Islet precursor cell (in vitro differentiated cells): Measurements from ENCODE around the gene STXBP1.
"Not testable (repeated sequence)": the region's sequence is repeated elsewhere in the genome, so short reads cannot be mapped to it uniquely, and the experiment has no call there.

ENCODE experiments used
- DNase-seq: peaks from one replicate; pipeline ENCODE4 v3.0.0-alpha.2; 2018

STXBP1 gene

DNA sequence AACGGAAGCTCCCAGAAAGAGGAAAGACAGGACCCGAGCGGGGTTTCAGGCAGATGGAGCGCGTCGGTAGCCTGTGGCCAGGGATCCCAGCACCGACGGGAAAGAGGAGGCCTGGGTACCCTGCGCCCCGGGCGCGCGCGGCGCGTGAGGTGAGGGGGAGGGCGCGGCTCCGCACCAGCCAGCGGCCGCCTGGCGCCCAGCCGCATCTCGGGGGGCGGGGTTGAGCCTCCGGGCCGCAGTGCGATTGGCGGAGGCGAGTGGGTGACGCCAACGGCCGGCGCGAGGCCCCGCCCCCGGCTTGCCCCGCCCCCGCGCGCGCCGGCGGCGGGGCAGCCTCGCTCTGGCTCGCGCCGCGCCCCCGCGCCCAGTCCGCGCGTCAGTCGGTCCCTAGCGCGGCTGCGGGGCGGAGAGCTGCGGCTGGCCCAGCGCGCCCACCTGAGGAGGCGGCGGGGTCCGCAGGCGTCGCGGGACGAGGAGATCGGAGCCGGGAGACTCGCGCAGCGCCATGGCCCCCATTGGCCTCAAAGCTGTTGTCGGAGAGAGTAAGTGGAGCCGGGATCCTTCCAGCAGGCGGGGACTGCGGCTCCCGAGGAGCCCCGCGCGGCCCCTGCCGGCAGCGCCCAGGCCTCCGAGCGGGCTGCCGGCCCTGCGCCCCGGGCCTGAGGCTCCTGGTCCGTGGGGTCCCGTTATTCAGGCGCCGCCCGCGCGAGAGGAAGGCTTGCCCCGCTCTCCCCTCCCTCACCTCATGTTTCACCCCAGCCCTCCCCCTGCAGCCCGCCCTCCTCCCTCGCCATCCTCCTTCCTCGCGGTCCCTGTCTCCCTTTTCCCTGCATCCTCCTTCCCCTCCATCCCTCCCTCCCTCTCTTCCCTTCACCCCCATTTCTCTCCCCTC lies at the start of gene STXBP1:
Gene STXBP1 (plus strand): TSS at position 379 of the 892 bp plus-strand sequence. CDS start 127 bp downstream, at position 506.
- DNase-seq = peak; percentile 92

DNA sequence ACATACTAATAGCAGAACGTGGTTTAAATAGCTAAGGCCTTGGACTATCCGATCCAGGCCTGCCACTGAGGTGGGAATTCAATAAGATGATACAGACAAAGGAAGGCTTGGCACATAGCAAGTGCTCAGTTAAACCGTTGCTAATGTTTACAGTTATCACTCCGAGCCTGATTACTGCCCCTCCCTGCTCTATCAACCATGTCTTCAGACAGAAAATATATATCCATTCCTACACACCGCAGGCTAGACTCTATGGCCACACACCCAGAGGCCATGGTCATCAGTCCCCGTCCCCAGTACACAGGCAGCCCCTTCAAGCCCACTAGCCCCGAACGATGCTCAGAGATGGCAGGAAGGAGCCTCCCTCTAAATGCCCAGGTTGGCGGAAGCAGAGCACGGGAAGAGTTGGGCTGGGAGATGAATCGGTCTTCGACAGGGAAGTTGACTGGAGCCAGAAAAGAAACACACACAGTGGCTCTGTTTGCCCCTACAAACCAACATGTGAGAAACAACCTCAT lies 49.7 kb upstream of the STXBP1 start:
- DNase-seq = no peak

DNA sequence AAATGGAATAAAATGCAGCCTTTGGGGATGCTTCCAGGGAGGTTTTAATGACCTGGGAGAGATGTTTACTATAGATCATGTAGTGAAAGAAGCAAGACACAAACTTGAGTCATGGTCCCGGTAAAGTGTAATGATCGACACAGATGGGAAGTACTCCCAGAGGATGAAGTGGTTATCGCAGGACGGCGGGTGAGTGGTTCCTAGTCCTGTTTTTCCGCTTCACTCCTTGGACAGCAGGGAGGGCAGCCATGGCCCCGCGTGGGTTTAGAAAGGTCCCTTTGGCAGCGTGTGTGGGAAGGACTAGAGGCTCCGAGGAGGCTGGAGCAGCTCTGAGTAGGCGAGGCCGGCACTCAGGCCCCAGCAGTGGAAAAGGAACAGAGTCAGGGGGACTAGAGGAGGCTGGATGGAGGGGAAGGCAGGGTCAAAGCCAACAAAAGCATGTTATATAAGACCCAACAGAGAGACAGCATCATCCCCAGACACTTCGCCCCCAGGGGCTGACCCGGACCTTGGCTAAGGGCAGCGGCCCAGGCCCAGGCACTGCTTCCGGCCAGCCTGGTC lies 49.2 kb upstream of the STXBP1 start:
- peak; percentile 86 for DNase-seq

DNA sequence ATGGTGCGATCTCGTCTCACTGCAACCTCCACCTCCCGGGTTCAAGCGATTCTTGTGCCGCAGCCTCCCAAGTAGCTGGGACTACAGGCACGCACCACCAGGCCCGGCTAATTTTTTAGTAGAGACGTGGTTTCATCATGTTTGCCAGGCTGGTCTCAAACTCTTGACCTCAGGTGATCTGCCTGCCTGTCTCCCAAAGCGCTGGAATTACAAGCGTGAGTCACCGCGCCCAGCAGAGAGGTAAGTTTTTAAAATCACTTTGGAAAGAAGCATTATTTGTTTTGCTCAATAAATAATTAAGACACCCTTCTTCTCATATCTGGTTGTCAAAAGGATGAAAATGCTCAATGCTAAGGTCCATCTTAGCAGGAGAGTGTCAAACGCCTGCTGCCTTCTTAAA lies 48.5 kb upstream of the STXBP1 start:
- no peak for DNase-seq

DNA sequence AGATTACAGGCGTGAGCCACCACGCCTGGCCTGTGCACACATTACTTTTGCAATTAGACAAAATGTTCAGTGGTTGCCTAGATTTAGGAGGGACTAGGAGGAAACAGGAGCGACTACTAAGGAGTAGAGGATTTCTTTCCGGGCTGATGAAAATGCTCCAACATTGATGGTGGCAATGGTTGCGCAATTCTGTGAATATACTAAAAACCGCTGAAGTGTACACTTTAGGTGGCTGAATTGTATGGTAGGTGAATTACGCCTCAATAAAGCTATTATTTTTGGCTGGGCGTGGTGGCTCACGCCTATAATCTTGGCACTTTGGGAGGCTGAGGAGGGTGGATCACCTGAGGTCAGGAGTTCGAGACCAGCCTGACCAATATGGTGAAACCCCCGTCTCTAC lies 46.8 kb upstream of the STXBP1 start:
- no peak for DNase-seq

DNA sequence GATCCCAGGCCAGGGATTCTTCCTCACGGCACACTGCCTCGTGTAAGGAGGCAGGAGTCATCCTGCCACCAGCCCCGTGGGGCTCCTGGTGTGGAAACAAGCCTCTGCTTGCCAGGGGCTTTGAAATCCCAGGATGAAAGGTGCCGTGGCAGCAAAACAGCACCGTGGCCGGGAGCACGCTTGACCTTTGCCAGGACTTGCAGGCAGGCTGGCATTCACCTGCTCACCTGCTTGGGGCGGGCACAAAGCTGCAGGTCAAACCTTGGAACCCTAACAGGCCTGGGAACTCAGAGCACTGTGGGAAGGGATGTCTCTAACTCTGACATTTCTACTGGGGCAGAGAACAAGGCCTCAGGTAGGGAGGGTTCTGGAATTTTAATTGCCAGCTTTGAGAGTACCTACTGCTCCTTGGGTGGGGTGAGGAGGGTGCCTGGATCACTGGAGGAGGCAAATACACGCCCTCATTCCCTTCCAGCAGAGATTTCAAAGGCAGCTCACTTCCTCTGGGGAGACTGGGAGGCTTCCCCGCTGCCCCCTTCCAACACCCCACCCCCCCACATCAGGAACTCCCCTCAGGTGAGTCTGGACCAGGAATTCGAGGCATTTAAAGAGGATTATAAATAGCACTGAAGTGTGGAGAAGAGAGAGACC lies 45.6 kb upstream of the STXBP1 start:
- DNase-seq = peak; percentile 87

DNA sequence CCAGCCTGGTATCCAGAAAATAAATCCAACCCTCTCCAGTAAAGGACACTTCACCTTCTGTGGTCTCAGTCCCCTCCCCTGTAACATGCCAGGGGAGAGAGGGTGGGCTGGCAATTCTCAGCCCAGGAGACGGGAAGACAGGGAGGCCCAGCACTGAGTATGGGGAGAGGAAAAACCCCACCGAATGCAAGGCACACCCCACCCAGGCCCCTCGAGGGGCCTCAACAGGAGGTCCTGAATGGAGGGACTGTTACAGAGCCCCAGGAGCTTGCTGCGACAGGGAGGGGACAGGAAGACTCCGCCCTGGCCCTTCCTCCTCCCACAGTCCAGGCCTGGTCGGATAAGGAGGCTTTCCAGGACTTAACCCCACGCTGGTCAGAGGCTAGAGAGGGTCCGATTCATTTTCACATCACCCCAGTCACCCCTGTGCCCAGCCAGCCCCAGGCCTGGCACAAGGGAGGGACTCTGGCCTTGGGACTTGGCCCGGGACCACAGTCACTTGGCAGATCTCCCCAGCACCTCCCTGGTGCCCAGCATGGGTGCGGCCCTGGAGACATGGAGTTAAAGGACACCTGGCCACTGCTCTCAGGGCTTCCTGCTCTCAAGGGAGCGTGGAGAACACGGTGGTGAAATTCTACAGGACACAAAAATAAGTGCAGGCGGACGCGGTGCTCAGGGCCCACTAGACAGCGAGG lies 44.9 kb upstream of the STXBP1 start:
- DNase-seq = peak; percentile 88

DNA sequence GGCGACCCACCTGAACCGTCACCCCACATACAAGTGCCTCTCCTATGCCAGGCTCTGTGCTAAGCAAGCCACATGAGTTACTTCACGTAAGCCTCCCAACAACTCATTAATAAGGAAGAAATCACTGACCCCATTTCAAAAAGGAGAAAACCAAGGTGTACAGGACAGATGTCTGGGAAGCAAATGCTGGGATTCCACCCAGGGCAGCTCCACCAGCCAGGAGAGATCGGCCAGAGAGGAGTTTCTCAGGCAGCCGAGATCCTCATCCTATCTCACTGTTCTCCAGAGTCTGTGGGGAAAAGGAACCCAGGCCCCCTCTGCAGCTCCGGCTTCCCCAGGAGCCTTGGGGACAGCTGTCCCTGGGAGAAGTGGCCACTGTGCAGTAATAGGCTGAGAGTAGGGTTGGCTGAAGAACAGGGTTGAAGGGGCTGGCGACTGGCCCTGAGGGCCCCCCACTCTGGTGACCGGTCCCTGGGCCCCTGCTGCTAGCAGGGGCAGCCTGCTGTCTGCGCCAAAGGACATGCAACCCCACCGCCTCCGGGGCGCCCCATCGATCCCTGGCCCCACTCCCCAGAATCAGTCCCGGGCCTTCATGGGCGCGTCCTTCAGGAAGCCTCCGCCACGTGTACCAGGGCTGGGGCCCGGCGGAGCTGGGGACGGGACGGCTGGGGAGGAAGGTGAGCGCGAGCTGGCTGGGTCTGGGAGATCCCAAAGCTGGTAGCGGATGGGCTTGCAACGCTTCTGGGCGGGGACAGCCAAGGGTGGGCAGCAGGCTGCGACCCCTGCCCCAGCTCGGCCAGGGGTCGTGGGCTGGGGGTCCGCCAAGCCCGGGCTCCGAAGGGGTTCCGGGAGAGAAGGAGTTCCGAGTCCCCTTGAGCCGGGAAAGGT lies 44.1 kb upstream of the STXBP1 start:
- DNase-seq = peak; percentile 65

DNA sequence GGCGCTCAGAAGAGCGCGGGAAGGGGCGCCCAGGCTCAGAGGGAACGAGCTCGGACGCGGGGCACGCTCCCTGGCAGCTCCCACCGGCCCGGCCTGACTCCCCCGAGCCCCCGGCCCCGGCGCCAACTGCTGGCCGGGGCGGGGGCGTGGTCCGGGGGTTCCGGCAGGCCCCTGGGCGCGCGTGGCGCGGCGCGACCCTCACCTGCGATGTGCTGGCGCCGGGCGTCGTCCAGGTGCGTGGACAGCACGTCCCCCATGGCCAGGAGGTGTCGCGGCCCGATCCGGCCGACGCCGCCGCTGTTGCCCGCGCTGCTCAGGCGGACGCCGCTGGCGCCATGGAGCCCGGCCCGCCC lies 43.5 kb upstream of the STXBP1 start:
- no peak for DNase-seq

DNA sequence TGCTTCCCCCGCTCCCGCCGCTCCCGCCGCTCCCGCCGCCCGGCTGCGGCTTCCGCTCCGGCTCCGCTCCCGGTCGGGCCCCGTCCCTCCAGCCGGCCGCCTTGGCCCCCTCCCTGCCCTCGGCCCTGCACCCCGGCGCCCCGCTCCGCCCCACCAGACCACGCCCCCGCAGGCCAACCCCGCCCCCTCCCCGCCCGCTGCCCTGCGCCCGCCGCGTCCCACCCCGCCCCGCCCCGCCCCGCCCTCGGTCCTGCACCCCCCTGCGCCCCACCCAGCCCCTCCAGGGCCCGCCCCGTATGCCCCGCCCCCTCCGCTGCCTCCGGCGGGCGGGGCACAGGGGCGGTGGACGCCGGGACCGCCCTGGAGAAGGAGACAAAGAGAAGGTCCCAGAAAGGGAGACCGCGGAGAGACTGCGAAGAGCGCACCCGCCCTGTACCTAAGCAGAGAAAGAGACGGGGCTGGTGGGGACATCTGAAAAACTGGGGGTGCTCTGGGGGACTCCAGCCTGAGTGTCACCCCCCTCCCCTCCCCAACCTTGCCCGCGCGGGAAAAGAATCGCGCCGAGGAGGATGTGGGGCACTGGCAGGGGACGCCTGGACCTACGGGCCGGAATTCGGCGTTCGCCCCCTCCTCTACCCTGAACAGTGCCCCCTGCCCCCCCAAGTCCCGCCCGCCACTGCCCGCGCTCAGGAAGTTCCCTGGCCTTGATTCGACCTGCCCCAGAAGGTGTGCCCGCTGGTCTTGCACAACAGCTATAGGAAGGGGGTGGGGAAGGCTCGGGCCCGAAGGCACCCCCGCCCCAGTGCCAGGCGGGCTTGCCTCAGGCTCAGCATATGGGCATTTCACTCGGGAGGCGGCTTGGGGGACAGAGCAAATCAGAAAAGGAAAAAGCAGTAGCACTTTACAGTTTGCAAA lies 42.8 kb upstream of the STXBP1 start:
- DNase-seq = peak; percentile 90

DNA sequence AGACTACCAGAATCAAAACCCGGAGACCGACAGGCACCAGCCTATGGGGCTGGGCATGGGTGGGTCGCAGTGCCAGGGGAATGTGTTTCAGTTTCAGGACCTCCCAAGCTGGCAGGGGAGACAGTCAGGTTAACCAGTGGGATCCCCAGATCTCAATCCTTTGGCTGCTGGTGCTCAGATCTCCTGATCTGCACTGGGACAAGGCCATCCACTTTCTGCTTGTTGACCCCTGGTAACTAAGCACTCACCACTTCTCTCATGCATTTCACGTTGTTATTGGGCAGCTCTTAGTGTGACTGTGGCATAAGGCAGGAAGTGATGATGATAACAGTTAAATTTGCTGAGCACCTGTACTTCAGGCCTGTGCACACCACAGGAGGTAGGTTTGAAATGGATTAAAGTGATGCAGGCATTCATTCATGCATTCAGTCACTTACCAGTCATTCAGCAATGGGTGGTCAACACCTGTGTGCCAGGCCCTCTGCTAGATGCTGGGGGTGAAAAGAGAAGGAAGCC lies 42.1 kb upstream of the STXBP1 start:
- DNase-seq = no peak

DNA sequence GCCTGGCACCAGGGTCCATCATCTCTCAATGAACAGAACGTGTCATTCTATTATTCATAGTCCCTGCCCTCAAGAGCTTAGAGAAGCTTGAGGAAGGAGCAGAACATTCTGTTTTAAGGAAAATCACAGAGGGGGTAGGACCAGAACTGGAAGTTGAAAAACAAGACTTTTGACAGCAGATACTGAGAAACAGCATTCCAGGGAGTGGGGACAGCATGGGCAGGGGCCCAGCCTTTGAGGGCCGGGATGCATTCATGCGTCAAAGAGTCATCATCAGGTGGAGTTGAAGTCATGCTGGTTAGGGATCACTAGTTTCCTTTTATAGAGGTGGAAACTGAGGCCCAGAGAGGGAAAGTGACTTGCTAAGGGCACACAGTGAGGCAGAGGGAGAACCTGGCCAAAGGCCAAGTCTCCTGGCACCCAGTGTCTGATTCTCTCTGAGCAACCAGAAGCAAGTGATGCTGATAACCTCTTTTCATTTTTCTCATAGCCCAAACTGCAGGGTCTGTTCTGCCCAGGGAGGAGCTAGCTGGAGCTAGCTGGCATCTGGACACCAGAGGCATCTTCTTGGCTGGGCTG lies 41.5 kb upstream of the STXBP1 start:
- DNase-seq = no peak

DNA sequence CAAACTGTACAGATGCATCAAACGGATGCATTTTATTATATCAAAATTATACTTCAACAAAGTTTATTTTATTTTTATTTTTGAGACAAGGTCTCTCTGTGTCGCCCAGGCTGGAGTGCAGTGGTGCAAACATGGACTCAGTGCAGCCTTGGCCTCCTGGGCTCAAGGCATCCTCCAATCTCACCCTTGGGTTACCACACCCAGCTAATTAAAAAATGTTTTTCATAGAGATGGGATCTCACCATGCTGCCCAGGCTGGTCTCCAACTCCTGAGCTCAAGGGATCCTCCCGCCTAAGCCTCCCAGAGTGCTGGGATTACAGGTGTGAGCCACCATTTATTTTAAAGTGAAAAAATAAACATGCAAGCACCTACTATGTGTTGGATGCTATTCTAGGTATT lies 40.1 kb upstream of the STXBP1 start:
- DNase-seq = no peak

DNA sequence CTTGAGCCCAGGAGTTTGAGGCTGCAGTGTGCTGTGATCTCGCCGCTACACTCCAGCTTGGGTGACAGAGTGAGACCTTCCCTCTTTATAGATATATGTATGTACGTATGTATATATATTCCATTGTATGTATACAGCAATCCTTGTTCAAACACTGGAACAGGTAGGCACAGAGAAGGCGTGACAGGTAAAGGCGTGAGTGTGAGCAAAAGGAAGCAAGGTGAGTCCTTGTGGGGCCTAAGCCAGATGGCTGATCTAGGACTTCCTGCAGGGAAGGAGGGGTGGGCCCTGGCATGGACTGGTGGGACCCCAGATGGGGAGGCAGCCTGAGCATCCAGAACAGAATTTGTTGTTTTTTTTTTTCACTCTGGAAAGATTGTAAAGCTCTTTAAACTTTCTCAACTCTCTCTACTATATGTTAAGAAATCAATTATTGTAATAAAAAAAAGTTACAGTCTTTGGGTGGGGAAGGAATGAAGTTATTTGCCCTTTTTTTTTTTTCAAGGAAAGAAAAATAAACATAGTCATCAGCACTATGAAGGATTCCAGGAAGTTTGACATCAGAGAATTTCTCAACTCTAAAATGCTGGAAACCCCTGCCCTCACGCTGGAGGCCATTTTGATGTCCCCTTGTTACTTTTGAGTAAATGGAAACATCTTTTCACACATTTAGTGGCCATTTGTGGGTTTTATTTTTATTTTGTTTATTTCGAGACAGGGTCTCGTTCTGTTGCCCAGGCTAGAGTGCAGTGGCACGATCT lies 38.9 kb upstream of the STXBP1 start:
- DNase-seq = no peak

DNA sequence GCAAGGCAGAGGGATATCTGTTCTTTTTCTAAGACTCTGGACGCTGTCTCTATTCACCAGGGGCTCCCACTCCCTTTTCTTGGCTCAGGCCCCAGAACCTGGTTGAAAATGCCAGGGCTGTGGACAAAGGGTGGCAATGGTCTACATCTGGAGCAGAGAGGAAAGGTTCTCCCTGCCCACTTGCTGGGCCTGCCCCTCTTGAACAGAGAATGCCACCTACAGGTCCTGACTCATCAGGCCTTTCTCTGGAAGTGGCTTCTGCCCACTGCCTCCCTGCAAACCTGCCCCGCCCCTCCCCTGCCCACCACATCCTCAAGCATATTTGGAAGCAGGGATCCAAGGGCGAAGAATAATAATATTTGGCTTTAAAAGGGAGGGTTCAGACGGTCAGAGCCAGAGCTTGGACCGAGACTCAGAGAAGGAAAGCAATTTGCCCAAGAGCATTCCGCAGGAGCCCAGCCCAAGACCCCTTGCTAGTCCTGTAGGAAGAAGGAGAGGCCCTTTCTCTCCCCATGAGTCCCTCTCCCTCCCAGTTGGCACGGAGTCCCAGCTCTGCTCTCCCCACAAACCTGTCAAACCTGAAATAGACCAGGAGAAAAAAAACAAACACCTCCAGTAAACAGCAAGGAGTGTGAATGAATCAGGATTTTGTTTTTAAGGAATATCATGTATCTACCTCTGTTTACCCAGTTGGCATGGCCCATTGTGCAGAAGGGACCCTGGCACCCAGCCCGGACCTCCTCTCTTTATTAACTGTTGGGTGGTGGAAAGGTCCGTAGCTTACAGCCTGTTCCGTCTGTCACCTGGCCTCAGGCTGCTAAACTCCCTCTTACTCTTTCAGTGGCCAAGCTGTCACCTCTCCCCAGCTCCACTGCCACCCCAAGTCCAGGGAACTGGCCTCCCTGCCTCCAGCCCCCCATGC lies 37.7 kb upstream of the STXBP1 start:
- DNase-seq = no peak

DNA sequence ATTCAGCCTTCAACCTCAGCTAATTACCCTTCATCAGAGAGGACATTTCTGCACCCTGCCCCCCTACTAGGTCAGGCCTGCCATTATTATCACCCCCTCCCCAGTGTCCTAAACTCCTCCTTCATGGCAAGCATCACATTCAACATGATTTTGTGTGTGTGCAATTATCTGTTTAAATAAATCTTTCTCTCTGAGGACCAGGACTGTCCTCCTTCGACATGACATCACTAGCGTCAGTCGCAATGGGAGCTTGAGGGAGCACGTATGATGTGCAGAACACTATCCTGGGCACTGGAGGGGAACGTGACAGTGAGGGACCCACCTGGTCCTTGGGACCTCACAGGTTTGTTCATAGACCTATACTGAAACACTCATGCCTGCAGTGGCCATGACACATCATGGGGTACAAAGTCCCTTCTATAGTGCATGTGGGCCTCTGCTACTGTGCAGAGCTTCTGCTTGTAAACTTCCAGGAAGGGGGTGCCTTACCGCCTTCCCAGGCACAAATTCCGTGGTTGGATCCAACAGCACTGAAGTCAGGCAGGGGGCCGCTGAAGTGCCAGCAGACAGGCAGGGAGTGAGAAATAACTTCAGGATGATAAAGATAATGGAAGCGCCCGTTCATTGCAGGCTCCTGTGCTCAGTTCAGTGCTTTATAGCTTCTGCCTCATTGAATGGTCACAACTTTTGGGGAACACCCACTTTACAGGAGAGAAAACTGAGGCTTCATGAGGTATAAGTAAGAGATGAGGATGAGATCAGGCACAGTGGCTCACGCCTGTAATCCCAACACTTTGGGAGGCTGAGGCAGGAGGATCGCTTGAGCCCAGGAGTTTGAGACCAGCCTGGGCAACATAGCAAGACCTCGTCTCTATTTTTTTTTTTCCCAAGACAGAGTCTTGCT lies 36.0 kb upstream of the STXBP1 start:
- no peak for DNase-seq

DNA sequence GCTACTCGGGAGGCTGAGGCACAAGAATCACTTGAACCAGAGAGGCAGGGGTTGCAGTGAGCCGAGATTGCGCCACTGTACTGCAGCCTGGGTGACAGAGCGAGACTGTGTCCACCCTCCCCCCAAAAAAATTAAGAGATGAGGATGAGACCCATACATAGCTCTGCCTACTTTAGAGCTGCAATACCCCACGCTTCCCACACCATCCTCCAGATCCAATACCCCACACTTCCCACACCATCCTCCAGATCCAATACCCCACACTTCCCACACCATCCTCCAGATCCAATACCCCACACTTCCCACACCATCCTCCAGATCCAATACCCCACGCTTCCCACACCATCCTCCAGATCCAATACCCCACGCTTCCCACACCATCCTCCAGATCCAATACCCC lies 34.9 kb upstream of the STXBP1 start:
- DNase-seq = not testable (repeated sequence)

DNA sequence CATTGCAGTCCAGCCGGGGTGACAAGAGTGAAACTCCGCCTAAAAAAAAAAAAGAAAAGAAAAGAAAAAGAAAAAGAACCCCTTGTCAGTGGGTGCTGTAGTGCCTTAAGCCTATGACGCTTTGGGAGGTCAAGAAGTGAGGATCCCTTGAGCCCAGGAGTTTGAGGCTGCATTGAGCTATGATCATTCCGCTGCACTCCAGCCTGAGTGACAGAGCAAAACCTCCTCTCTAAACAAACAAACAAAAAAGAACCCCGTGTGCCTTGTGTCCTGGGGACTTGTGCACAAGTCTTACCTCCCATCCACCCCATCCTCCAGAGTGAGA lies 33.5 kb upstream of the STXBP1 start:
- DNase-seq = no peak
